B cell (primary cell): ENCODE measurements around the gene GORASP1. TPM values are rescaled to one million over a fixed set of nuclear protein-coding genes. Genes with fewer than 3 reads are reported as not detected.

ENCODE experiments used
- ATAC-seq: fragments of 200-7000 bp; cut with Tn5 transposase; one replicate; pipeline ENCODE4 v1.10.0; 2021; ENCODE audit warnings: low read depth, mild to moderate bottlenecking, moderate number of reproducible peaks, moderate library complexity
- CTCF ChIA-PET: fragments of 350-600 bp; sonication (Branson Sonifier 250); formaldehyde crosslinking; loops from one replicate; lab custom pipeline; 2021; ENCODE audit warnings: antibody characterized with exemption, inconsistent platforms; lab: Charles Lee
- POLR2A ChIA-PET: fragments of 350-600 bp; sonication (Branson Sonifier 250); formaldehyde crosslinking; loops from one replicate; lab custom pipeline; 2021; ENCODE audit warnings: antibody characterized with exemption; lab: Charles Lee
- DNase-seq: peaks from one replicate; pipeline ENCODE4 v3.0.0; 2013
- H2AFZ ChIP-seq: 2 replicates; pipeline ENCODE4 v1.6.1; 2012; ENCODE audit warnings: mild to moderate bottlenecking, low read depth, low read length; ENCODE audit not compliant: insufficient read depth, poor library complexity, severe bottlenecking
- H3K27ac ChIP-seq, 2 donors: 1 replicate in 1 of 2; 2 replicates in 1 of 2; pipeline ENCODE4 v1.5.1; 2012 to 2013; ENCODE audit warnings: low read length in 2 of 2, mild to moderate bottlenecking in 2 of 2, moderate library complexity in 1 of 2
- H3K27me3 ChIP-seq, 4 experiments: fragments of 200-600 bp in 1 of 4; sonication (generic) in 1 of 4; replicated peaks in 1 of 4; 1 replicate in 2 of 4; 2 replicates in 2 of 4; pipeline versions ENCODE4 v1.6.1 to v1.7.0; 2013 to 2016; ENCODE audit warnings: low read length in 3 of 4, mild to moderate bottlenecking in 2 of 4, mixed read lengths in 1 of 4, moderate library complexity in 1 of 4; ENCODE audit not compliant: insufficient read depth in 4 of 4, control insufficient read depth in 3 of 4; ENCODE audit errors: control extremely low read depth in 1 of 4
- H3K36me3 ChIP-seq, 2 experiments: replicated peaks in 1 of 2; 1 replicate in 1 of 2; 2 replicates in 1 of 2; pipeline versions ENCODE4 v1.6.1 to v1.7.1; 2013; ENCODE audit warnings: low read length in 1 of 2; ENCODE audit not compliant: insufficient read depth in 2 of 2, control insufficient read depth in 1 of 2; ENCODE audit errors: control extremely low read depth in 1 of 2, extremely low read depth in 1 of 2
- H3K4me1 ChIP-seq, 2 donors: fragments of 200-600 bp in 1 of 2; sonication (generic) in 1 of 2; 1 replicate in 1 of 2; 2 replicates in 1 of 2; pipeline versions ENCODE4 v1.5.1 to v1.6.1; 2013 to 2017; ENCODE audit warnings: low read length in 2 of 2; ENCODE audit not compliant: control insufficient read depth in 2 of 2, insufficient read depth in 2 of 2
- H3K4me2 ChIP-seq: replicated peaks from 2 replicates; pipeline ENCODE3; 2012; ENCODE audit warnings: mild to moderate bottlenecking, low read depth, low read length; ENCODE audit not compliant: poor library complexity, severe bottlenecking
- H3K4me3 ChIP-seq, 5 experiments: fragments of 200-600 bp in 1 of 5; sonication (generic) in 1 of 5; 1 replicate in 3 of 5; 2 replicates in 2 of 5; pipeline versions ENCODE4 v1.5.1 to v1.7.0; 2011 to 2016; ENCODE audit warnings: low read length in 4 of 5, mild to moderate bottlenecking in 4 of 5, low read depth in 2 of 5, control low read depth in 1 of 5, moderate library complexity in 1 of 5; ENCODE audit not compliant: insufficient read depth in 1 of 5; ENCODE audit errors: control extremely low read depth in 1 of 5, extremely low read depth in 1 of 5
- H3K79me2 ChIP-seq: fragments of 200-600 bp; sonication (generic); one replicate; pipeline ENCODE4 v1.6.0; 2016; ENCODE audit warnings: low read length; ENCODE audit not compliant: control insufficient read depth, insufficient read depth
- H3K9ac ChIP-seq: fragments of 200-600 bp; sonication (generic); 2 replicates; pipeline ENCODE4 v1.6.1; 2017; ENCODE audit warnings: mild to moderate bottlenecking, low read length, moderate library complexity
- H3K9me3 ChIP-seq, 3 donors: one replicate each; pipeline versions ENCODE4 v1.6.1 to v1.7.1; 2013; ENCODE audit warnings: low read length in 2 of 3; ENCODE audit not compliant: control insufficient read depth in 2 of 3, insufficient read depth in 1 of 3; ENCODE audit errors: control extremely low read depth in 1 of 3
- H4K20me1 ChIP-seq: 2 replicates; pipeline ENCODE4 v1.6.0; 2012; ENCODE audit warnings: mild to moderate bottlenecking, low read length; ENCODE audit not compliant: insufficient read depth, control insufficient read depth, poor library complexity, severe bottlenecking
- H3K27ac Mint-ChIP-seq: one replicate; pipeline ENCODE4 v1.8.0; 2021; ENCODE audit warnings: mixed read lengths
- H3K27me3 Mint-ChIP-seq: one replicate; pipeline ENCODE4 v1.8.0; 2021; ENCODE audit warnings: mixed read lengths
- H3K4me1 Mint-ChIP-seq: one replicate; pipeline ENCODE4 v1.8.0; 2021; ENCODE audit warnings: mixed read lengths
- H3K4me3 Mint-ChIP-seq: one replicate; pipeline ENCODE4 v1.8.0; 2021; ENCODE audit warnings: mixed read lengths
- H3K9me3 Mint-ChIP-seq: one replicate; pipeline ENCODE4 v1.8.0; 2022; ENCODE audit warnings: mixed read lengths; ENCODE audit not compliant: insufficient read depth
- EZH2 ChIP-seq: IDR thresholded peaks from 2 replicates; pipeline ENCODE4 v1.6.1; 2012; ENCODE audit warnings: borderline replicate concordance, low read depth, mild to moderate bottlenecking, moderate library complexity, low read length; ENCODE audit not compliant: insufficient read depth, poor library complexity, severe bottlenecking
- WGBS: methylation state at CpG from one replicate; pipeline ENCODE4 v1.1.5; 2013; ENCODE audit warnings: missing lambda C conversion rate; ENCODE audit not compliant: insufficient coverage; 5-methylcytosine and 5-hydroxymethylcytosine counted together
- intact Hi-C: fragments of 100-400 bp; cut with micrococcal nuclease; formaldehyde crosslinking; loops from one replicate; pipeline ENCODE4 v1.10.0; 2022
- polyA plus RNA-seq: library from polyadenylated mRNA; depleted of rRNA; stranded (reverse); fragments of >200 nt; gene quantifications from 2 replicates; pipeline ENCODE4 v1.2.3, GENCODE V29; 2012
- total RNA-seq, 2 donors: library from RNA; stranded (reverse); fragments of 120-200 nt in 1 of 2; gene quantifications; 1 replicate in 1 of 2; 2 replicates in 1 of 2; pipeline versions ENCODE4 v1.2.3 to v1.2.4, GENCODE V29; 2013 to 2022
- TF ChIP-seq, protein P1 (sequence below): fragments of 200-600 bp; IDR thresholded peaks from one replicate; pipeline ENCODE4 v1.8.0; 2022; ENCODE audit warnings: antibody characterized with exemption, mild to moderate bottlenecking

GORASP1 gene
- total and polyA plus RNA-seq, 2 donors (not counting 1 experiment from before 2014, with no cell fraction given), result 81.7 to 84.0 TPM

DNA sequence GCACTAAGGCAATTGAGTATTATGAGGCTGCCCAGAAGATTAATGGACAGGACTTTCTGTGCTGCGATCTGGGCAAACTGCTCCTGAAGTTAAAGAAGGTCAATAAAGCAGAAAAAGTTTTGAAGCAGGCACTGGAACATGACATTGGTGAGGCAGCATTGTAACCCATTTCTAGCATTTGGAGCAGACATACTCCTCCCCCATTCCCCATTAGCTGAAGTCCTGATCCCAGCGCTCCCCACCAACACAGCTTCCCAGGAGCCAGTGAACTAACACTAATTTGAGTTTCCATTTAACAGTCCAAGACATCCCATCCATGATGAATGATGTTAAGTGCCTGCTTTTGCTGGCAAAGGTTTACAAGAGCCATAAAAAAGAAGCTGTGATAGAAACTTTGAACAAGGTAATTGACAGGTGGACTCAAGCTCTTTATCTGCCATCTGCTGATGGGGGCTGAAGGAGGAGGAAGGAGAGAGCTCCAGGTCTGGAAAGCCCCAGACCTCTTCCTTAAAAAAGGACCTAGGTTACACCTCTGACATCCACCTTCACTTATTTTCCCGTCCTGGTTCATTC is 23.4 kb upstream of the GORASP1 start:
- intact Hi-C loops, result no loop called here
- Mint-ChIP-seq H3K4me1 (peaks cover 33% of the 10 kb centered on the region), H3K27ac (peak overlapping the region; percentile 50), H3K9me3 (no peaks in the 10 kb centered on the region), H3K4me3 (no peak overlapping the region), H3K27me3 (no peaks in the 10 kb centered on the region)
- Histone ChIP-seq H3K4me3 (no peak overlapping the region), H3K36me3 (peaks cover 0 to 52% of the 10 kb centered on the region in 2 experiments), H3K27me3 (no peaks in the 10 kb centered on the region), H4K20me1 (no peaks in the 10 kb centered on the region), H3K4me2 (no peak overlapping the region), H3K4me1 (peaks cover 25 to 30% of the 10 kb centered on the region in 2 donors), H2AFZ (no peak overlapping the region), H3K9me3 (no peaks in the 10 kb centered on the region), H3K79me2 (no peaks in the 10 kb centered on the region), H3K27ac (no peak overlapping the region), H3K9ac (no peak overlapping the region)
- WGBS, result 100% methylated on average over 1 of the region's 3 CpGs
- POLR2A ChIA-PET, result no interaction called here
- DNase-seq (no peak), ATAC-seq (no peak)
- no peak for TF ChIP-seq EZH2
- TF ChIP-seq, protein P1, sequence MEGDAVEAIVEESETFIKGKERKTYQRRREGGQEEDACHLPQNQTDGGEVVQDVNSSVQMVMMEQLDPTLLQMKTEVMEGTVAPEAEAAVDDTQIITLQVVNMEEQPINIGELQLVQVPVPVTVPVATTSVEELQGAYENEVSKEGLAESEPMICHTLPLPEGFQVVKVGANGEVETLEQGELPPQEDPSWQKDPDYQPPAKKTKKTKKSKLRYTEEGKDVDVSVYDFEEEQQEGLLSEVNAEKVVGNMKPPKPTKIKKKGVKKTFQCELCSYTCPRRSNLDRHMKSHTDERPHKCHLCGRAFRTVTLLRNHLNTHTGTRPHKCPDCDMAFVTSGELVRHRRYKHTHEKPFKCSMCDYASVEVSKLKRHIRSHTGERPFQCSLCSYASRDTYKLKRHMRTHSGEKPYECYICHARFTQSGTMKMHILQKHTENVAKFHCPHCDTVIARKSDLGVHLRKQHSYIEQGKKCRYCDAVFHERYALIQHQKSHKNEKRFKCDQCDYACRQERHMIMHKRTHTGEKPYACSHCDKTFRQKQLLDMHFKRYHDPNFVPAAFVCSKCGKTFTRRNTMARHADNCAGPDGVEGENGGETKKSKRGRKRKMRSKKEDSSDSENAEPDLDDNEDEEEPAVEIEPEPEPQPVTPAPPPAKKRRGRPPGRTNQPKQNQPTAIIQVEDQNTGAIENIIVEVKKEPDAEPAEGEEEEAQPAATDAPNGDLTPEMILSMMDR, result no peak
- CTCF ChIA-PET, result interaction anchor here (0.7 to 1.3 kb wide), 3 partner anchors 23 to 162 kb away, joined by 3 to 4 read pairs (median 4); partner anchors contain the start of genes GORASP1 and TTC21A

DNA sequence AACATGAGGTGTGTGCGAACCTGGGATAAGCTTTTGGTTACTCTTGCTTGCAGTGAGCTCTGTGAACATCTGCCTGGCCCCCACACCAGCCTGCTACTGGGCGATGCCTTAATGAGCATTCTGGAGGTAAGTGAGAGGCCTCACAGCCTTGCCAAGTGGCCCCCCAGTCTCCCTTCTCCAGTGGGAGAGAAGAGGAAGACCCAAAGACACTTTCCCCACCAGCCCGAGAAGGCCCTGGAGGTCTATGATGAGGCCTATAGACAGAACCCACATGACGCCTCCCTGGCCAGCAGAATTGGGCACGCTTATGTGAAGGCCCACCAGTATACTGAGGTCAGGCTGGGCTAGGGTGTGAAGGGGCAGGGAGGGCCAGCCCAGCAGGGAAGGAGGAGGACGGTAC is 22.6 kb upstream of the GORASP1 start:
- Histone ChIP-seq H3K27me3 (no peaks in the 10 kb centered on the region), H3K9ac (no peak overlapping the region), H3K4me3 (no peak overlapping the region), H3K79me2 (no peaks in the 10 kb centered on the region), H3K4me1 (peaks cover 25 to 30% of the 10 kb centered on the region in 2 donors), H2AFZ (no peak overlapping the region), H3K9me3 (no peaks in the 10 kb centered on the region), H3K27ac (no peak overlapping the region), H3K36me3 (peaks cover 0 to 52% of the 10 kb centered on the region in 2 experiments), H4K20me1 (no peaks in the 10 kb centered on the region), H3K4me2 (no peak overlapping the region)
- Mint-ChIP-seq H3K4me3 (no peak overlapping the region), H3K4me1 (peaks cover 34% of the 10 kb centered on the region), H3K9me3 (no peaks in the 10 kb centered on the region), H3K27me3 (no peaks in the 10 kb centered on the region), H3K27ac (no peak overlapping the region)
- 100% methylated on average over 5 of the region's 6 CpGs for WGBS
- DNase-seq (no peak), ATAC-seq (no peak)
- CTCF ChIA-PET, result interaction anchor here (0.8 to 1.3 kb wide), 2 partner anchors 60 to 162 kb away, joined by 3 to 4 read pairs; no protein-coding TSS in a partner anchor
- intact Hi-C loops, result no loop called here
- TF ChIP-seq EZH2, result no peak
- TF ChIP-seq, protein P1, result no peak
- POLR2A ChIA-PET, result no interaction called here
